Measurements from ENCODE around the gene ADAMTSL4. TPM values are rescaled to one million over a fixed set of nuclear protein-coding genes. Genes with fewer than 3 reads are reported as not detected.

ADAMTSL4 gene
- total RNA-seq, 1 donor from 2014 or later: 6.7 TPM

- peak overlapping the region; percentile 12 for H3K4me3 Mint-ChIP-seq (ENCODE audit: unreplicated experiment)
- peak overlapping the region; percentile 94 for H3K27ac ChIP-seq (ENCODE audit: low read depth, low read length)
- H3K4me2 ChIP-seq (ENCODE audit: low read length): peak overlapping the region; percentile 71
- H3K79me2 ChIP-seq (ENCODE audit: insufficient read depth, low read length): no peaks in the 10 kb centered on the region
- FAIRE-seq (peak; percentile 5), DNase-seq (ENCODE audit: low read depth) (peak; percentile 83)
- peak overlapping the region; percentile 64 for H2AFZ ChIP-seq (ENCODE audit: low read depth, low read length)
- no peaks in the 10 kb centered on the region for H3K27me3 Mint-ChIP-seq (ENCODE audit: low read depth, unreplicated experiment)
- peaks cover 31% of the 10 kb centered on the region for H3K4me1 Mint-ChIP-seq (ENCODE audit: low read depth, unreplicated experiment)
- peaks cover 31% of the 10 kb centered on the region for H3K4me1 ChIP-seq (ENCODE audit: insufficient read depth, low read length)
- no peaks in the 10 kb centered on the region for H3K9me3 Mint-ChIP-seq (ENCODE audit: unreplicated experiment)
- no peaks in the 10 kb centered on the region for H3K36me3 ChIP-seq (ENCODE audit: insufficient read depth, low read length)
- TF ChIP-seq CTCF (IDR thresholded peaks at IDR 0.05; ENCODE audit: insufficient read depth, low read depth, low read length) (no peak), EZH2 (IDR thresholded peaks at IDR 0.05; ENCODE audit: insufficient read depth, low read length) (no peak)
- H4K20me1 ChIP-seq (ENCODE audit: insufficient read depth, low read length): no peaks in the 10 kb centered on the region
- H3K9me3 ChIP-seq (ENCODE audit: insufficient read depth, low read depth, low read length): no peaks in the 10 kb centered on the region
- H3K9ac ChIP-seq (ENCODE audit: low read length): peak overlapping the region; percentile 82
- no peaks in the 10 kb centered on the region for H3K36me3 Mint-ChIP-seq (ENCODE audit: low read depth, unreplicated experiment)
- no peak overlapping the region for H3K4me3 ChIP-seq (ENCODE audit: insufficient read depth, low read depth, low read length)
- peak overlapping the region; percentile 98 for H3K27ac Mint-ChIP-seq (ENCODE audit: unreplicated experiment)
- no peaks in the 10 kb centered on the region for H3K27me3 ChIP-seq (ENCODE audit: insufficient read depth, low read length)
Measured at GRCh38 chr1:150537732-150538684, 11.2 kb upstream of the ADAMTSL4 start.

GRCh38 chr1:150543500-150544143 lies 5.6 kb upstream of the ADAMTSL4 start:
- no peak overlapping the region for H3K4me2 ChIP-seq (ENCODE audit: low read length)
- H3K79me2 ChIP-seq (ENCODE audit: insufficient read depth, low read length): no peaks in the 10 kb centered on the region
- no peaks in the 10 kb centered on the region for H3K9me3 ChIP-seq (ENCODE audit: insufficient read depth, low read depth, low read length)
- Mint-ChIP-seq H3K9me3 (ENCODE audit: unreplicated experiment) (no peaks in the 10 kb centered on the region), H3K4me3 (ENCODE audit: unreplicated experiment) (no peak overlapping the region), H3K27ac (ENCODE audit: unreplicated experiment) (peak overlapping the region; percentile 58), H3K27me3 (ENCODE audit: low read depth, unreplicated experiment) (no peaks in the 10 kb centered on the region), H3K36me3 (ENCODE audit: low read depth, unreplicated experiment) (no peaks in the 10 kb centered on the region), H3K4me1 (ENCODE audit: low read depth, unreplicated experiment) (peaks cover 4% of the 10 kb centered on the region)
- H3K27me3 ChIP-seq (ENCODE audit: insufficient read depth, low read length): no peaks in the 10 kb centered on the region
- H3K36me3 ChIP-seq (ENCODE audit: insufficient read depth, low read length): no peaks in the 10 kb centered on the region
- no peak overlapping the region for H2AFZ ChIP-seq (ENCODE audit: low read depth, low read length)
- no peak overlapping the region for H3K9ac ChIP-seq (ENCODE audit: low read length)
- H3K4me3 ChIP-seq (ENCODE audit: insufficient read depth, low read depth, low read length): no peak overlapping the region
- peaks cover 4% of the 10 kb centered on the region for H3K4me1 ChIP-seq (ENCODE audit: insufficient read depth, low read length)
- no peak for DNase-seq (ENCODE audit: low read depth)
- H3K27ac ChIP-seq (ENCODE audit: low read depth, low read length): no peak overlapping the region
- FAIRE-seq: no peak
- no peak for TF ChIP-seq EZH2 (IDR thresholded peaks at IDR 0.05; ENCODE audit: insufficient read depth, low read length)
- TF ChIP-seq CTCF (IDR thresholded peaks at IDR 0.05; ENCODE audit: insufficient read depth, low read depth, low read length): no peak
- no peaks in the 10 kb centered on the region for H4K20me1 ChIP-seq (ENCODE audit: insufficient read depth, low read length)

All from astrocyte (in vitro differentiated cells and primary cell).